Measurements from ENCODE around the gene DPF3.

DNA sequence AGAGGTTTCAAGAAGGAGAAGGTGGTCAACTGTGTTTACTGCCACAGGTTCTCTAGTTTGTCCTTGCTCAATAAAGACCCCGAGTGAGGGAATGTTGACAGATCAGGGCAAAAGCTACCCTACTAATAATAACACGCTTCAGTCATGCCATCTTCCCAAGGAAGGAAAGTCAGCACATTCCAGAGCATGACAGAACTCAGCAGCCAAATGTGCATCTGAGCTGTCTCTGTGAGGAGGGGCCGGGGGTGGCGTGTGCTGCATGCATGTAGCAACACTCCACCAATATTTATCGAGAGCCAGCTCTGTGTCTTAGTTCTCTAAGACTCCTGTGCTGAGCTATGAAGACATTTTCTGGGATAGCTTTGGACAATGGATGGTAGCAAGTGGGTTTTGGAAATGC, 260.4 kb downstream of the DPF3 start:
- TF ChIP-seq, protein P1, sequence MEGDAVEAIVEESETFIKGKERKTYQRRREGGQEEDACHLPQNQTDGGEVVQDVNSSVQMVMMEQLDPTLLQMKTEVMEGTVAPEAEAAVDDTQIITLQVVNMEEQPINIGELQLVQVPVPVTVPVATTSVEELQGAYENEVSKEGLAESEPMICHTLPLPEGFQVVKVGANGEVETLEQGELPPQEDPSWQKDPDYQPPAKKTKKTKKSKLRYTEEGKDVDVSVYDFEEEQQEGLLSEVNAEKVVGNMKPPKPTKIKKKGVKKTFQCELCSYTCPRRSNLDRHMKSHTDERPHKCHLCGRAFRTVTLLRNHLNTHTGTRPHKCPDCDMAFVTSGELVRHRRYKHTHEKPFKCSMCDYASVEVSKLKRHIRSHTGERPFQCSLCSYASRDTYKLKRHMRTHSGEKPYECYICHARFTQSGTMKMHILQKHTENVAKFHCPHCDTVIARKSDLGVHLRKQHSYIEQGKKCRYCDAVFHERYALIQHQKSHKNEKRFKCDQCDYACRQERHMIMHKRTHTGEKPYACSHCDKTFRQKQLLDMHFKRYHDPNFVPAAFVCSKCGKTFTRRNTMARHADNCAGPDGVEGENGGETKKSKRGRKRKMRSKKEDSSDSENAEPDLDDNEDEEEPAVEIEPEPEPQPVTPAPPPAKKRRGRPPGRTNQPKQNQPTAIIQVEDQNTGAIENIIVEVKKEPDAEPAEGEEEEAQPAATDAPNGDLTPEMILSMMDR (IDR thresholded peaks at IDR 0.05) = no peak
- no peak for TF ChIP-seq POLR2A (IDR thresholded peaks at IDR 0.05)
- TF ChIP-seq POLR2AphosphoS5 (IDR thresholded peaks at IDR 0.05) = no peak
